Measurements from ENCODE around the gene FMO5.

FMO5 gene

GRCh38 chr1:147217141-147217540 lies 8.0 kb downstream of the FMO5 start:
- no peak for TF ChIP-seq CTCF (conservative IDR thresholded peaks at IDR 0.05)
- peak overlapping the region; percentile 66; the same call in 1 of the 2 replicates for H3K27ac ChIP-seq

- H3K27ac ChIP-seq, result peak overlapping the region; percentile 66
- no peak for TF ChIP-seq CTCF (conservative IDR thresholded peaks at IDR 0.05)
Measured at GRCh38 chr1:147216124-147216523, 9.0 kb downstream of the FMO5 start.

GRCh38 chr1:147215540-147215916 lies 9.6 kb downstream of the FMO5 start:
- TF ChIP-seq CTCF (conservative IDR thresholded peaks at IDR 0.05), result no peak
- H3K27ac ChIP-seq, result peak overlapping the region; percentile 66

- TF ChIP-seq CTCF (conservative IDR thresholded peaks at IDR 0.05), result no peak
Measured at GRCh38 chr1:147214842-147215539, 10.1 kb downstream of the FMO5 start.

GRCh38 chr1:147214325-147214724 lies 10.8 kb downstream of the FMO5 start:
- no peak for TF ChIP-seq CTCF (conservative IDR thresholded peaks at IDR 0.05)
- peak overlapping the region; percentile 66 for H3K27ac ChIP-seq

More at GRCh38 chr1:147214842-147215539, 10.1 kb downstream of the FMO5 start:
- H3K27ac ChIP-seq, result peak overlapping the region; percentile 66

- peak overlapping the region; percentile 66; the same call in 1 of the 2 replicates for H3K27ac ChIP-seq
- TF ChIP-seq CTCF (conservative IDR thresholded peaks at IDR 0.05), result no peak
Measured at GRCh38 chr1:147213271-147213670, 11.9 kb downstream of the FMO5 start.

GRCh38 chr1:147211577-147211976 lies 13.6 kb downstream of the FMO5 start:
- H3K27ac ChIP-seq, result no peak overlapping the region
- TF ChIP-seq CTCF (conservative IDR thresholded peaks at IDR 0.05), result no peak

Measured in VCaP (cell line).